Neural cell (in vitro differentiated cells): Measurements from ENCODE around the gene IFIT3.

Experiments used
- EP300 ChIP-seq: fragments of 450-650 bp; conservative IDR thresholded peaks from 2 replicates; pipeline ENCODE4 v1.6.1; 2014; ENCODE audit warnings: antibody characterized with exemption, mild to moderate bottlenecking, moderate library complexity; ENCODE audit not compliant: poor library complexity, severe bottlenecking
- MXI1 ChIP-seq: fragments of 450-650 bp; conservative IDR thresholded peaks from 2 replicates; pipeline ENCODE4 v1.6.1; 2014; ENCODE audit warnings: antibody characterized with exemption, mild to moderate bottlenecking; ENCODE audit not compliant: poor library complexity, severe bottlenecking
- RAD21 ChIP-seq: fragments of 450-650 bp; conservative IDR thresholded peaks from 2 replicates; pipeline ENCODE4 v1.6.1; 2014; ENCODE audit warnings: antibody characterized with exemption, mild to moderate bottlenecking, moderate library complexity
- TF ChIP-seq, protein P1 (sequence below): fragments of 450-650 bp; IDR thresholded peaks from 2 replicates; pipeline ENCODE4 v1.5.1; 2014; ENCODE audit warnings: antibody characterized with exemption, mild to moderate bottlenecking, moderate library complexity; ENCODE audit not compliant: poor library complexity, severe bottlenecking

DNA sequence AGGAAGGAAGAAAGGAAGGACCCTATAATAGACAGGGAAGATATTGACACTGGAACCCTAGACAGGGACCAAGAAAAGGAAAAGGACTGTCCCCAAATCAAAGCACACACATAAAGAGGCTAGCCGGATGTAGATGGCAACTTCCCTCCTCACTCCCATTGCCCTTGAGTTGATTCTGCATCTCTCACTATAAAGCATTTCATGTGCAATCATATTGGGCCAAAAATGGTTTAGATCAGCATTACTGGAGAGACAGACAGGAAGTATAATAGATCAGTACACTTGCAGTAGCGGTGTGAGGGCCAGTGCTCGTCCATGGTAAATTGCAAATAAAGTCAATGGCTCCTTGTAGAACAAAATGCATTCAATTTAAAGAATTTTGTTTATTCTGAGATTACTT is 8.4 kb downstream of the IFIT3 start:
- TF ChIP-seq, protein P1, sequence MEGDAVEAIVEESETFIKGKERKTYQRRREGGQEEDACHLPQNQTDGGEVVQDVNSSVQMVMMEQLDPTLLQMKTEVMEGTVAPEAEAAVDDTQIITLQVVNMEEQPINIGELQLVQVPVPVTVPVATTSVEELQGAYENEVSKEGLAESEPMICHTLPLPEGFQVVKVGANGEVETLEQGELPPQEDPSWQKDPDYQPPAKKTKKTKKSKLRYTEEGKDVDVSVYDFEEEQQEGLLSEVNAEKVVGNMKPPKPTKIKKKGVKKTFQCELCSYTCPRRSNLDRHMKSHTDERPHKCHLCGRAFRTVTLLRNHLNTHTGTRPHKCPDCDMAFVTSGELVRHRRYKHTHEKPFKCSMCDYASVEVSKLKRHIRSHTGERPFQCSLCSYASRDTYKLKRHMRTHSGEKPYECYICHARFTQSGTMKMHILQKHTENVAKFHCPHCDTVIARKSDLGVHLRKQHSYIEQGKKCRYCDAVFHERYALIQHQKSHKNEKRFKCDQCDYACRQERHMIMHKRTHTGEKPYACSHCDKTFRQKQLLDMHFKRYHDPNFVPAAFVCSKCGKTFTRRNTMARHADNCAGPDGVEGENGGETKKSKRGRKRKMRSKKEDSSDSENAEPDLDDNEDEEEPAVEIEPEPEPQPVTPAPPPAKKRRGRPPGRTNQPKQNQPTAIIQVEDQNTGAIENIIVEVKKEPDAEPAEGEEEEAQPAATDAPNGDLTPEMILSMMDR = no peak
- TF ChIP-seq MXI1 (no peak), RAD21 (no peak), EP300 (no peak)
